Measurements from ENCODE around the gene TMEM202.

DNA sequence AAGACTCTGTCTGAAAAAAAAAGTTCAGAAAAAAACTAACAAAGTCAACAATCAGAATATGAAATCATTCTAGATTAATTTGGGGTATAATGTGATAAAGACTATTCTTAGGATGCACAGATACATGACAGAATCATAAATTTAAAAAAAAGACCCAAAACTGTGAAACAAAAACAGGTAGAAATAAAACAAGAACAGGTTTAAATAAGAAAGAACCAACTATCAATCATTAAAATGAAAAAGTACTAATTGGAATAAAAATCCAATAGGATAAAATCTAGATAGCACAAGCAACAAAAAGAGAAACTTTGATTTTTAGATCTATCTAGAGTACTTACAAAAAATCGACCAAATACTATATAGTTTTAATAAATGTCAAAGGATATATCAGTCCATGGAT lies 13.4 kb downstream of the TMEM202 start:
- TF ChIP-seq, protein P1, sequence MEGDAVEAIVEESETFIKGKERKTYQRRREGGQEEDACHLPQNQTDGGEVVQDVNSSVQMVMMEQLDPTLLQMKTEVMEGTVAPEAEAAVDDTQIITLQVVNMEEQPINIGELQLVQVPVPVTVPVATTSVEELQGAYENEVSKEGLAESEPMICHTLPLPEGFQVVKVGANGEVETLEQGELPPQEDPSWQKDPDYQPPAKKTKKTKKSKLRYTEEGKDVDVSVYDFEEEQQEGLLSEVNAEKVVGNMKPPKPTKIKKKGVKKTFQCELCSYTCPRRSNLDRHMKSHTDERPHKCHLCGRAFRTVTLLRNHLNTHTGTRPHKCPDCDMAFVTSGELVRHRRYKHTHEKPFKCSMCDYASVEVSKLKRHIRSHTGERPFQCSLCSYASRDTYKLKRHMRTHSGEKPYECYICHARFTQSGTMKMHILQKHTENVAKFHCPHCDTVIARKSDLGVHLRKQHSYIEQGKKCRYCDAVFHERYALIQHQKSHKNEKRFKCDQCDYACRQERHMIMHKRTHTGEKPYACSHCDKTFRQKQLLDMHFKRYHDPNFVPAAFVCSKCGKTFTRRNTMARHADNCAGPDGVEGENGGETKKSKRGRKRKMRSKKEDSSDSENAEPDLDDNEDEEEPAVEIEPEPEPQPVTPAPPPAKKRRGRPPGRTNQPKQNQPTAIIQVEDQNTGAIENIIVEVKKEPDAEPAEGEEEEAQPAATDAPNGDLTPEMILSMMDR (conservative IDR thresholded peaks at IDR 0.05), result no peak
- TF ChIP-seq EZH2 (IDR thresholded peaks at IDR 0.05; ENCODE audit: low read depth), result no peak
